Activated CD4-positive, alpha-beta memory T cell treated with anti-CD3 and anti-CD28 coated beads for 36 hours (primary cell): Measurements from ENCODE around the gene ATP11A. TPM values are rescaled to one million over a fixed set of nuclear protein-coding genes. Genes with fewer than 3 reads are reported as not detected.

Experiments
- CTCF ChIA-PET: fragments of 350-600 bp; sonication (Branson Sonifier 250); formaldehyde crosslinking; loops from one replicate; lab custom pipeline; 2021; ENCODE audit warnings: antibody characterized with exemption, inconsistent platforms; lab: Charles Lee
- POLR2A ChIA-PET: fragments of 350-600 bp; sonication (Branson Sonifier 250); formaldehyde crosslinking; loops from one replicate; lab custom pipeline; 2021; ENCODE audit warnings: antibody characterized with exemption; lab: Charles Lee
- DNase-seq: peaks from one replicate; pipeline ENCODE4 v3.0.0-alpha.2; 2020
- H3K27ac Mint-ChIP-seq: one replicate; pipeline ENCODE4 v1.8.0; 2021; ENCODE audit warnings: mixed read lengths
- H3K27me3 Mint-ChIP-seq: one replicate; pipeline ENCODE4 v1.8.0; 2021; ENCODE audit warnings: mixed read lengths
- H3K36me3 Mint-ChIP-seq: one replicate; pipeline ENCODE4 v1.8.0; 2021; ENCODE audit warnings: mixed read lengths
- H3K4me1 Mint-ChIP-seq: one replicate; pipeline ENCODE4 v1.8.0; 2021; ENCODE audit warnings: low read depth, mixed read lengths
- H3K4me3 Mint-ChIP-seq: one replicate; pipeline ENCODE4 v1.8.0; 2021; ENCODE audit warnings: mild to moderate bottlenecking, mixed read lengths
- H3K9me3 Mint-ChIP-seq: one replicate; pipeline ENCODE4 v1.8.0; 2021; ENCODE audit warnings: mixed read lengths
- intact Hi-C: fragments of 100-400 bp; cut with micrococcal nuclease; formaldehyde crosslinking; loops from one replicate; pipeline ENCODE4 v1.15.1; 2023
- total RNA-seq, 2 experiments: library from RNA; stranded (reverse); gene quantifications; one replicate each; pipeline ENCODE4 v1.2.3, GENCODE V29; 2021

ATP11A gene
- total RNA-seq, 2 experiments from 2014 or later: 36.6 to 38.7 TPM

GRCh38 chr13:112902669-112903068 is 212.8 kb downstream of the ATP11A start:
- ChIA-PET CTCF (no interaction called here), POLR2A (no interaction called here)
- Mint-ChIP-seq H3K27me3 (peaks cover 4% of the 10 kb centered on the region), H3K36me3 (no peaks in the 10 kb centered on the region), H3K9me3 (peaks cover 9% of the 10 kb centered on the region), H3K4me1 (no peaks in the 10 kb centered on the region), H3K4me3 (no peak overlapping the region), H3K27ac (no peak overlapping the region)
- intact Hi-C loops: no loop called here
- DNase-seq: no peak

DNA sequence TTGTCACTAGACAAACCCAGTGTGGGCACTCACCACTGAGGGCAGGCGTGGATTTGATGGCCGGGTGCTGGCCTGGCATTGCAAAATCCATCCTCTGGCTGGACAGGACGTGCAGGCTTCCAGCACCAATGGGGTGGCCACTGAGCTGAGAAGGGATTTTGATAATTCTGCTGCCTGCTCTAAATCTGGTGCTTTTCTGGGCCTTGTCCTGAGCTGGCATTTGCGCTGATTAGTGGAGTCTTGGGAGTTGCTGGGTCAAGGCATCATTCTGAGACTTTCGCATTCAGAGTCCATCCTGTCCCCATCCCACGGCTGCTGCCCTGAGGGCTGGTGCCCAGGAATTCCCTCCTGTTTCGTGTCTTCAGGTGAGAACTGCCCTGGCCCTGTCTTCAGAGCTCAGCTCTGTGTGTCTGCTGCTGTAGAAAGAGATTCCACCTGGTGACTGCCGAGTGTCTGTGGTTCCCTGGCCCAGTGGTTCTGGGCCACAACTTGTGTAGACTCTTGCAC is 213.3 kb downstream of the ATP11A start:
- no peak overlapping the region for H3K27ac Mint-ChIP-seq
- H3K9me3 Mint-ChIP-seq: peaks cover 9% of the 10 kb centered on the region
- no peaks in the 10 kb centered on the region for H3K36me3 Mint-ChIP-seq
- intact Hi-C loops: no loop called here
- H3K27me3 Mint-ChIP-seq: peaks cover 4% of the 10 kb centered on the region
- H3K4me1 Mint-ChIP-seq: no peaks in the 10 kb centered on the region
- H3K4me3 Mint-ChIP-seq: no peak overlapping the region
- ChIA-PET CTCF (interaction anchor here (1.3 kb wide), 1 partner anchor 28 kb away, joined by 3 read pairs; no protein-coding TSS in a partner anchor), POLR2A (no interaction called here)
- no peak for DNase-seq

DNA sequence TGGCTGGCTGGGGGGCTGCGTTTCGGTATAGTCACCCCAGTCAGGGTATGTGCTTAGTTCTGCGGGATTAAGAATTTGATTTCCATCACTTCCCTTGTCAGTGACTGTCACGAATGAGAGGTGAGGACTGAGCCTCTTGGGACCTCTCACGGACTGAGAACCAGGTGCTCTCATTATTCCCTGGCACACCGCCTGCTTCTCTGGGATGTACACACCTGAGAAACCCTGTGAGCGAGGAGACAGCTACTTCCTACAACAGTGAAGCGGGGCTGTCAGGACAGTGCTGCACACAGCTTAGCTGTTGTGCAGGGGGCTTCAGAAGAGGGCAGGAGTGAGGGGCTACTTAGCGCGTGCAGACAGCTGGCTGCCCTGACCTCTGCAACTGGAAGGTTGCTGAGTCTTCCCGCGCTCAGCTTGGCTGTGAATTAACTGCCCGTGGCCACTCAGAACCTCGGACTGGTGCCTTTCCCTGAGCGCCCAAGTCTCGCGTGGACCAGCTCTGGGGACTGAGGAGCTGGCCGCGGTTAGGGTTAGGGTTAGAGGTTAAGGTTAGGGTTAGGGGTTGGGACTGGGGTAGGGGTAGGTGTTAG is 213.9 kb downstream of the ATP11A start:
- H3K9me3 Mint-ChIP-seq: peaks cover 9% of the 10 kb centered on the region
- intact Hi-C loops: no loop called here
- DNase-seq: no peak

GRCh38 chr13:112904436-112904960 is 214.7 kb downstream of the ATP11A start:
- Mint-ChIP-seq H3K4me1 (no peaks in the 10 kb centered on the region), H3K9me3 (peaks cover 9% of the 10 kb centered on the region), H3K4me3 (no peak overlapping the region), H3K36me3 (no peaks in the 10 kb centered on the region), H3K27me3 (peaks cover 9% of the 10 kb centered on the region), H3K27ac (no peak overlapping the region)
- ChIA-PET POLR2A (no interaction called here), CTCF (interaction anchor here (1.3 kb wide), 1 partner anchor 30 kb away, joined by 3 read pairs; no protein-coding TSS in a partner anchor)
- intact Hi-C loops: no loop called here
- DNase-seq: no peak

More for the DNA sequence above, 213.9 kb downstream of the ATP11A start:
- H3K36me3 Mint-ChIP-seq: no peaks in the 10 kb centered on the region
- POLR2A ChIA-PET: no interaction called here
- CTCF ChIA-PET: interaction anchor here (1.3 kb wide), 1 partner anchor 29 kb away, joined by 3 read pairs; no protein-coding TSS in a partner anchor
- H3K27me3 Mint-ChIP-seq: peaks cover 4% of the 10 kb centered on the region
- H3K4me3 Mint-ChIP-seq: no peak overlapping the region
- H3K27ac Mint-ChIP-seq: no peak overlapping the region
- H3K4me1 Mint-ChIP-seq: no peaks in the 10 kb centered on the region

DNA sequence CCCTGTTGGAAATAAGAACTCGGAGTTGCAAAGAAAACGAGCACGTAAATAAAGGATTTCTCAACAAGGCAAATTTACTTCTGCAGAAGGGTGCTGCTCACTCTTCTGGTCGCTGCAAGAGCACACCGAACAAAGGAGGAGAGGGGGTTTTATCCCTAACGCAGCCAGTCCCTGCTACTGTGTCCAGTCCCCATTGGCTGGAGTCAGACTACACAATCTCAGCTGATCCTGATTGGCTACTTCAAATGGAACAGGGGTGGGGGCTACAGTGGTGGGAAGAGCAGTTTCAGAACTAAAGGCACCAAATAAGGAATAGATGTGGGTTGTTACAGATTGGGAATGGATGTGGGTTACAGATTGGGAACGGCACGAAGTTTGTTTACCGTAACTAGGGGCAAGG is 215.2 kb downstream of the ATP11A start:
- Mint-ChIP-seq H3K27me3 (peaks cover 9% of the 10 kb centered on the region), H3K4me3 (no peak overlapping the region), H3K27ac (no peak overlapping the region), H3K36me3 (no peaks in the 10 kb centered on the region), H3K9me3 (peaks cover 9% of the 10 kb centered on the region), H3K4me1 (no peaks in the 10 kb centered on the region)
- CTCF ChIA-PET: no interaction called here
- intact Hi-C loops: no loop called here
- POLR2A ChIA-PET: no interaction called here
- no peak for DNase-seq

DNA sequence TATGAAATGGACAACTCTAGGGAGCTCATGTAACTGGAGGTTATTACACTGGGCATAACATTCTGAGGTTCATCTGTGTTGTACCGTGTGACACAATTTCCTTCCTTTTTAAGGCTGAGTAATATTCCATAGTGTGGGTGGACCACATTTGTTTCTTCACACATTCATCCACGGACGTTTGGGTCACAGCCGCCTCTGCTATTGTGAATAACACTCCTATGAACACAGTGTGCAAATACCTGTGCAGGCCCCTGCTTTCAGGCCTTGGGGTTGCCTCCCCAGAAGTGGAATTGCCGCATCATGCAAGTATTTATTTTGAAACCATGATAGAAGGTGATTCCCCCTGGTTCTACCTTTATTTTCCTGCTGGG is 215.8 kb downstream of the ATP11A start:
- Mint-ChIP-seq H3K36me3 (no peaks in the 10 kb centered on the region), H3K4me1 (no peaks in the 10 kb centered on the region), H3K9me3 (peaks cover 9% of the 10 kb centered on the region), H3K4me3 (no peak overlapping the region), H3K27ac (no peak overlapping the region), H3K27me3 (peaks cover 8% of the 10 kb centered on the region)
- DNase-seq: no peak
- ChIA-PET POLR2A (no interaction called here), CTCF (no interaction called here)
- intact Hi-C loops: no loop called here

- H3K9me3 Mint-ChIP-seq: peaks cover 9% of the 10 kb centered on the region
- intact Hi-C loops: no loop called here
- H3K36me3 Mint-ChIP-seq: no peaks in the 10 kb centered on the region
- DNase-seq: no peak
- ChIA-PET POLR2A (no interaction called here), CTCF (no interaction called here)
- no peaks in the 10 kb centered on the region for H3K4me1 Mint-ChIP-seq
- H3K27ac Mint-ChIP-seq: no peak overlapping the region
- peaks cover 6% of the 10 kb centered on the region for H3K27me3 Mint-ChIP-seq
- no peak overlapping the region for H3K4me3 Mint-ChIP-seq
Measured at GRCh38 chr13:112905990-112906641, 216.3 kb downstream of the ATP11A start.

GRCh38 chr13:112907286-112907685 is 217.4 kb downstream of the ATP11A start:
- no peak overlapping the region for H3K4me3 Mint-ChIP-seq
- DNase-seq: no peak
- no peak overlapping the region for H3K27ac Mint-ChIP-seq
- peaks cover 9% of the 10 kb centered on the region for H3K9me3 Mint-ChIP-seq
- no peaks in the 10 kb centered on the region for H3K4me1 Mint-ChIP-seq
- H3K27me3 Mint-ChIP-seq: peaks cover 6% of the 10 kb centered on the region
- intact Hi-C loops: no loop called here
- ChIA-PET CTCF (no interaction called here), POLR2A (no interaction called here)
- no peaks in the 10 kb centered on the region for H3K36me3 Mint-ChIP-seq

GRCh38 chr13:112907871-112908331 is 218.1 kb downstream of the ATP11A start:
- ChIA-PET POLR2A (no interaction called here), CTCF (no interaction called here)
- intact Hi-C loops: no loop called here
- DNase-seq: no peak
- Mint-ChIP-seq H3K27ac (no peak overlapping the region), H3K36me3 (no peaks in the 10 kb centered on the region), H3K4me1 (no peaks in the 10 kb centered on the region), H3K9me3 (peaks cover 9% of the 10 kb centered on the region), H3K4me3 (no peak overlapping the region), H3K27me3 (peaks cover 6% of the 10 kb centered on the region)

DNA sequence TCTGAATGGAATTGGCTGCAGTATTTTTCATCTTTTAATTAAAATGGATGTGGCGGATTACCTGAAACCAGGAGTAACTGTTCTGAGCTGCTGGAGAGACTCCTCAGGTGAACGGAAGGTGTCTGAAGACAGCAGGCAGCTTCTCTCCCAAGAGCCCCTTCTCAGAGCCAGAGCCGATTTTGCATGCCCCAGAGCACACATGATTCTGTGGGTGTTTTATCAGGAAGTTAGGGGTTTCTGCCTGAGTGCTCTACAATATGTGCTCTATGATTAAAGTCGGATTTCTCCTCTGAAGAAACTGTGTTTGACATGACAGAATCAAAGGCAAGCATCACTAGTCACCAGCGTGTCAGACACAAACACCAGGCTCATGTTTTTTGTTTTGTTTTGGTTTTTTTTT is 218.5 kb downstream of the ATP11A start:
- peaks cover 6% of the 10 kb centered on the region for H3K27me3 Mint-ChIP-seq
- no peaks in the 10 kb centered on the region for H3K4me1 Mint-ChIP-seq
- ChIA-PET POLR2A (no interaction called here), CTCF (no interaction called here)
- H3K27ac Mint-ChIP-seq: no peak overlapping the region
- no peaks in the 10 kb centered on the region for H3K36me3 Mint-ChIP-seq
- no peak overlapping the region for H3K4me3 Mint-ChIP-seq
- DNase-seq: no peak
- peaks cover 9% of the 10 kb centered on the region for H3K9me3 Mint-ChIP-seq
- intact Hi-C loops: no loop called here

DNA sequence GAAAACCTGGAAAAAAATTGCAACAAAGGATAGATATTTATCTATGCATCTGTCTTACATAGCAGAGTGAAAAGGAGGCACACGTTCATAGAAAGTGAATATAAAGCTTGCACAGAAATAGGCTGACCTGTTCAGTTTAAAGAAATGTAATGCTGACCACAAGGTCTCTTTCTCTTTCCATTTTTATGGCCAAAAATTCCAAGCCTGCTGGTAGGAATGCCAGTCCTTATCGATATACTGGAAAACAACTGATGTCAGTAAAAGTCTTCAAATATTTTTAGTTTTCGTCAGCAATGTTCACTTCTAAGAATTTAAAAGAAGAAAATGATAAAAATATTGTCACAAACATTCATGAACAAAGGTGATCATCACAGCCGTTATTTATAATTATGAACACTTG is 220.2 kb downstream of the ATP11A start:
- CTCF ChIA-PET: no interaction called here
- intact Hi-C loops: no loop called here
- no peak overlapping the region for H3K4me3 Mint-ChIP-seq
- H3K4me1 Mint-ChIP-seq: no peaks in the 10 kb centered on the region
- peaks cover 8% of the 10 kb centered on the region for H3K27me3 Mint-ChIP-seq
- POLR2A ChIA-PET: interaction anchor here (0.7 kb wide), 1 partner anchor 584 kb away, joined by 3 read pairs; no protein-coding TSS in a partner anchor
- no peaks in the 10 kb centered on the region for H3K36me3 Mint-ChIP-seq
- H3K9me3 Mint-ChIP-seq: peaks cover 4% of the 10 kb centered on the region
- H3K27ac Mint-ChIP-seq: no peak overlapping the region
- no peak for DNase-seq

DNA sequence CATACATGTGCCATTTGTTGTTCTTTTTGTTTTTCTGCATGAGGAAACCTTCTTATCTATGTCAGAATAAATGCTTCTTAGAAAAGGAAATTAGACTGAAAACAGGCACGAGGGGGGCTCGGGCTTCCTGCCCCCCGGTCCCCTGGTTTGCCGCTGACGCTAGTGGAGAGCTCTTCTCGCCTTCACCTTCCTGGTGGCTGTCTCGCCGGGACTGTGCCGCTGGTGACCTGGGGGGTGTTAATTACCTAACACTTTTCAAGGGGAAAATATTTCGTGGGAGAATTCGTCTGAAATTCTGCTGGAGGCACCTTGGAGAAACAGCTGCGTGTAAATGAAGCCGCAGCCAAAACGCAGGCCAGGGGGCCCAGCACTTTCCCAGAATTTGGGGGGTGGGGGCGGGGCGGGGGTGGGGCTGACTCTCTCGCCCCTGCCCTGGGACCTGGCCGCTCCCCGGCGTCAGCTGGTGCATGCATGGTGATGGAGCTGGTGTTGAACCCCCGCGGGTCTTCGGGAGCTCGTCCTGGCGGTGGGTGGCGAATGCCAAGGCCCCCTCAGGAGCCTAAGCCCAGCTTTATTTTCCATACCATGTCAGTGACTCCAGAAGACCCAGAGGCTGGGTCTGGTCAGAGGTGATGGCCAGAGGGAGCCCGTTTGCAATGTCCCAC is 220.9 kb downstream of the ATP11A start:
- H3K27me3 Mint-ChIP-seq: peaks cover 11% of the 10 kb centered on the region
- no peak for DNase-seq
- H3K4me3 Mint-ChIP-seq: no peak overlapping the region
- H3K4me1 Mint-ChIP-seq: no peaks in the 10 kb centered on the region
- CTCF ChIA-PET: no interaction called here
- POLR2A ChIA-PET: interaction anchor here (0.7 kb wide), 1 partner anchor 584 kb away, joined by 3 read pairs; no protein-coding TSS in a partner anchor
- intact Hi-C loops: no loop called here
- H3K27ac Mint-ChIP-seq: no peak overlapping the region
- H3K9me3 Mint-ChIP-seq: no peaks in the 10 kb centered on the region
- no peaks in the 10 kb centered on the region for H3K36me3 Mint-ChIP-seq
